ENCODE measurements around the gene TIA1.
"Not testable (repeated sequence)": the region's sequence is repeated elsewhere in the genome, so short reads cannot be mapped to it uniquely, and the experiment has no call there.

Gene TIA1, protein sequence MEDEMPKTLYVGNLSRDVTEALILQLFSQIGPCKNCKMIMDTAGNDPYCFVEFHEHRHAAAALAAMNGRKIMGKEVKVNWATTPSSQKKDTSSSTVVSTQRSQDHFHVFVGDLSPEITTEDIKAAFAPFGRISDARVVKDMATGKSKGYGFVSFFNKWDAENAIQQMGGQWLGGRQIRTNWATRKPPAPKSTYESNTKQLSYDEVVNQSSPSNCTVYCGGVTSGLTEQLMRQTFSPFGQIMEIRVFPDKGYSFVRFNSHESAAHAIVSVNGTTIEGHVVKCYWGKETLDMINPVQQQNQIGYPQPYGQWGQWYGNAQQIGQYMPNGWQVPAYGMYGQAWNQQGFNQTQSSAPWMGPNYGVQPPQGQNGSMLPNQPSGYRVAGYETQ

DNA sequence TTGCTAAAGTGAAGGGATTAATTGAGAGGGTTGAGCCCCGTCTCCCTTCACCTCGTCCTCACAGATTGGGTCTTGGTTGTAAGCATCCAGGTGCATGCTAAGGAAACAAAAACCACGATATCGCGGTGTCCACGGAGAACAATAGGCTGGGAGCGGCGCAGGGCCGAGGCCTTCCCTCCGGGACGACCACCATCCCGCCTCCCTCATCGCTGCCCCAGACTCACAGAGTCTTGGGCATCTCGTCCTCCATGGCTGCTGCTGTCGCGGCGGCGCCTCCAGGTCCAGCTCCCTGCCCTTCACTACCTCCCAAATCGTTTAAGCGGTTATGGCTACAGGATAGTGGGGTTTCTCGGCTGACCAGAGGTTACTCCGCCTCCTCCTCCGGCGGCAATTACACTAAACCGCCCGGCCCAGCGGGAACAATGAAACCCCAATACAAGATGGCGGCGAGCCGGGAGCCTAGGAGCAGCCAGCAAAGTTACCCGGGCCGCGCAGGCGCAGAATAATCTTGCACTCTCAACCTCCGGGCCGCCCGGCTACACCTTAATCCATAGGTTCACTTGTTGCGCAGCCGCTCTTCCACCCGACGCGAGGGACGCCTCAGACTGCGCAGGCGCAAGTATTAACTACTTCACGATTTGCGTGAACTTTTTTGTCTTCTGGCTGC is at the start of gene TIA1:
TSS of gene TIA1 (minus strand) at position 448 of the 667 bp plus-strand sequence. CDS start at position 250, 198 bp downstream.
- DNase-seq = peak; percentile 97

DNA sequence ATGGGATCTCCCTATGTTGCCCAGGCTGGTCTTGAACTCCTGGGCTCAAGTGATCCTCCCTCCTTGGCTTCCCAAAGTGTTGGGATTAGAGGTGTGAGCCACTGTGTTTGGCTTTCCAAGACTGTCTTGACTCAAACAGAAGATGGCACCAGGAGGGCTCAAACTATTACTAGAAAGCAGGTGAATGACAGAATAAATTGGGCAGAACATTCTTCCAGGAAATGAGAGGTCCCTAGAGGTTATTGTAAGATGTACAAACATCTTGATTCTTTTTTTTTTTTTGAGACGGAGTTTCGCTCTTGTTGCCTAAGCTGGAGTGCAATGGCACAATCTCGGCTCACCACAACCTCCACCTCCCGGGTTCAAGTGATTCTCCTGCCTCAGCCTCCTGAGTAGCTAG is 49.4 kb upstream of the TIA1 start:
- DNase-seq = not testable (repeated sequence)

DNA sequence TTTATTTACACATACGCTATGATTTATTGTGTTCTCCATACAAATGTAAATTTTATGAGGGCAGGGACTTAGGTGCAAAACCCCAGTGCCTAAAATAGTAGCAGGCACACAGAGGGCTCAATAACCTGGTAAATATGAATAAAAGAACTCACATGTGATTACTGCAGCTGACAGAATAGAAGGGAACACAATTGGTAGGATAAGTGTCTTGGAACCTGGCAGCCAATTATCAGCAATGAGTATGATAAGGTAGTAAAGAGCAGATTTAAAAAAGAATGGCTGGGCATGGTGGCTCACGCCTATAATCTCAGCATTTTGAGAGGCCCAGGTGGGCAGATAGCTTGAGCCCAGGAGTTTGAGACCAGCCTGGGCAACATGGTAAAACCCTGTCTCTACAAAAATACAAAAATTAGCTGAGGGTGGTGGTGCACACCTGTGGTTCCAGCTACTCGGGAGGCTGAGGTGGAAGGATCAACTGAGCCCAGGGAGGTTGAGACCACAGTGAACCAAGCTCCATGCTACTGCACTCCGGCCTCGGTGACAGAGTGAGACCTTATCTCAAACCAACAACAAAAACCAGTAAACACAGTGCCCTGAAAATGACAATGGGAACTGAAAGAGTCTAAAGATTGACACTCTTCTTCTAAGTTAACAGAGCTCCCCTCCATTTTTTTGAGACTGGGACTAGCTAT is 35.2 kb upstream of the TIA1 start:
- DNase-seq = no peak

DNA sequence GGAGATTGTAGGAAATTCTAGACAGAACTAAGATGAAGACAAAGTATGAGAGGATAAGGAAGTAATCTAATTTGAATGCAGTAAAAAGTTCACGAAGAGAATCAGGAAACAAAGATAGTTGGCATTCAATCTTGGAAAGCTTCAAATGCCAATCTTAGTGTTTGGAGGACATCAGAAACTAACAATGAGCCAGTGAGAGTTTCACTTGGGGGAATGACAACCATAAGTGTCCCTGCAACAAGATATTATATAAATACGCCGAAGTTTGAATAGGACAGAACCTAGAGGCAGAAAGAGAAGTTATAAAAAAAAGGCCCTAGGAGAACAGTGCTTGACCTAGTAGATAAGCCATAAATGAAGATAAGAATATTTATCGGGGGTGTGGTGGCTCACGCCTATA is 34.0 kb upstream of the TIA1 start:
- no peak for DNase-seq

DNA sequence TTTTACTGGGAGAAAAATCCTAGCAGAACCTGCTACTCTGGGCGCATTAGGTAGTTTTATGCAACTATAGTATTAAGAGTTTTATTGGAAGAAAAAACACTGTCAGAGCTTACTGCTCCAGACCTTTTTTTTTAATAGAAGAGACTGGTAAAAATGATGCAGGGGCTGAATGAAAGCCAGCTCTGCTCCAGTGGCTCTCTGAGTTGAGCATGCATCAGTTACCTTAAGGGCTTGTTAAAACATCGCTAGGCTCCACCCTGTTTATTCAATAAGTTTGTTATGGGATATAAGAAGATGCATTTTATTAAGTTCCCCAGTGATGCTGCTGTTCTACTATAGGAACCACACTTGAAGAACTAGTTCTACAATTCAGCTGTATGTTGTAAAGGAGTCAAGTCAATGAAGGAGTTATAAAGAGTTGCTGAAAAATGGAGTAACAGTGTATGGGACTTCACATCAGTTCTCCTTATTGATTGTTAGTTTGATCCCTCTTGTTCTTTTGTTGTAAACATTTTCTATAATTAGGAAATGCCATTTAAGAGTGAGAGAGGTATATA is 31.9 kb upstream of the TIA1 start:
- DNase-seq = no peak

DNA sequence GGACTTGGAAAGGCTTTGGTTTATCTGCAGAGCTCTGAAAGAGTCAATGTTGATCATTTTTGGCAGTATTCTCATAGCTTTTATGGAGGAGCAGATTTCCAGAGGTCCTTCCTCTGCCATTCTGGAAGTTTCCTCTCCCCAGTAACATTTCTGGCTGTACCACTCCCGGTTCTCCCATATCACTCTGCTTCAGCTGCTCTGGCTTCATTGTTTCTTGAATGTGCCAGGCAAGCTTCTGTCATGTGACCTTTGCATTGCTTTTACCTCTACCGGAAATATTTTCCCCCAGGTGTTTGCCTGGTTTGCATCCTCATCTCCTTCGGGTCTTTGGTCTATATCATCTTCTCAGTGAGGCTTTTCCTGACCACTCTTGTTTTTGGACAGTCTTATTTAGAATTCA is 21.9 kb upstream of the TIA1 start:
- DNase-seq = no peak

DNA sequence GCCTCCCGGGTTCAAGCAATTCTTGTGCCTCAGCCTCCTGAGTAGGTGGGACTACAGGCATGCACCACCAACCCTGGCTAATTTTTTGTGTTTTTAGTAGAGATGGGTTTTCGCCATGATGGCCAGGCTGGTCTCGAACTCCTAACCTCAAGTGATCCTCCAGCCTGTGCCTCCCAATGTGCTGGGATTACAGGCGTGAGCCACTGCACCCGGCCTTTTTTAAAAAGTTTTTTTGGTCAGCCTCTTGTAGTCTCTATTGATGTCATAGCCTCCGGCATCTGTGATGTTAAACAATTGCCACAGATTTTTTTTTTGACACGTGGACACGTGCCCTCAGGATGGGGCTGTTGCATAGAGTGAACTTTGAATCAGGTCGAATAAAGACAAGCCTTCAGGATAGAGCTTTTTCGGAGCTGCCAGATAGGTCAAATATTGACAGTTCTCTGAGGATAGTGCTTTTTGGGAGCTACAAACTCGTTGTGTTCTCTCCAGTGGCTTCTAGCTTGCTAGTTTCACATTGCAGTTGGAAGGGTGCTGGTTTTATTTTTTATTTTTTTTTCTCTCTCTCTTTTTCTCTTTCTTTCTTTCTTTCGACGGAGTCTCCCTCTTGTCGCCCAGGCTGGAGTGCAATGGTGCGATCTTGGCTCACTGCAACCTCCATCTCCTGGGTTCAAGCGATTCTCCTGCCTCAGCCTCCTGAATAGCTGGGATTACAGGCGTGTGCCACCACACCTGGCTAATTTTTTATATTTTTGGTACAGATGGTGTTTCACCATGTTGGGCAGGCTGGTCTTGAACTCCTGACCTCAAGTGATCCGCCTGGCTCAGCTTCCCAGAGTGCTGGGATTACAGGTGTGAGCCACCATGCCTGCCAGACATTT is 21.2 kb upstream of the TIA1 start:
- not testable (repeated sequence) for DNase-seq

DNA sequence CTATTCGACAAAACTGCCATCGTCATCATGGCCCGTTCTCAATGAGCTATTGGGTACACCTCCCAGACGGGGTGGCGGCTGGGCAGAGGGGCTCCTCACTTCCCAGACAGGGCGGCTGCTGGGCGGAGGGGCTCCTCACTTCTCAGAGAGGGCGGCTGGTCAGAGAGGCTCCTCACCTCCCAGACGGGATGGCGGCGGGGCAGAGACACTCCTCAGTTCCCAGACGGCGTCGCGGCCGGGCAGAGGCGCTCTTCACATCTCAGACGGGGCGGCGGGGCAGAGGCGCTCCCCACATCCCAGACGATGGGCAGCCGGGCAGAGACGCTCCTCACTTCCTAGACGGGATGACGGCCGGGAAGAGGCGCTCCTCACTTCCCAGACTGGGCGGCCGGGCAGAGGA is 18.5 kb upstream of the TIA1 start:
- not testable (repeated sequence) for DNase-seq

DNA sequence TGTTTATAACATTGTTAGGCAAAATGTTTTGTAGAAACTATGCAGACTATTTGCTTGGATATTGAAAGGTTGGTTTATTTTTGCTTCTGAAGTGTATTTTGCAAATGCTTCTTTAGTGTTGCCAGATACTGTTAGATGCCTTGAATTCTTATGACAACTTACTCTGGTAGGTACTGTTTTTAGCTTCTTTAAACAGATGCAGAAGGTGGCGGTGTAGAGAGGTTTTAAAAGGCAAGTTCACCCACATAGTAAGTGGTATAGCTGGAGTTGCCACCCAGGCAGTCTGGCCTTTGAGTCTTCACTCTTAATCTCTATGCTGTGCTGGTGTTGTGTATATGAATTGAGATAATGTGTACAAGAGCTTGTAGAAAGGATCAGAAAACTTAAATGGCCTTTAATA is 13.1 kb upstream of the TIA1 start:
- no peak for DNase-seq

DNA sequence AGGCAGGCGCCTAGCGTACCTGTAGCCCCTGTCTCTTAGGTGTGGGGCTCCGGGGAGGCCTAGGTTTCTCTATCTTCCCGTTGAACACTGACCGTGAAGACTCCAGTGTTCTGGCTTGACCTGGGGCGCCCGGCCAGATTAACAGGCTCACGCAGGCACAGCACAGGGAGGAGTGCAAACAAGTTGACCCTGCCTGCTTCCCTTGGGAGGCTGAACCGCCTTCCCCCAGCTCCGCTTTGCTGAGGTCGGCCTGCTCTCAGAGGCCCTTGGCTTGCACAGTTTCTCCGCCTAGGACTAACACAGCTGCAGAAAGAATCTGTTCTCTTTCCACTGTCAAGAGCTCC is 10.1 kb upstream of the TIA1 start:
- DNase-seq = no peak

DNA sequence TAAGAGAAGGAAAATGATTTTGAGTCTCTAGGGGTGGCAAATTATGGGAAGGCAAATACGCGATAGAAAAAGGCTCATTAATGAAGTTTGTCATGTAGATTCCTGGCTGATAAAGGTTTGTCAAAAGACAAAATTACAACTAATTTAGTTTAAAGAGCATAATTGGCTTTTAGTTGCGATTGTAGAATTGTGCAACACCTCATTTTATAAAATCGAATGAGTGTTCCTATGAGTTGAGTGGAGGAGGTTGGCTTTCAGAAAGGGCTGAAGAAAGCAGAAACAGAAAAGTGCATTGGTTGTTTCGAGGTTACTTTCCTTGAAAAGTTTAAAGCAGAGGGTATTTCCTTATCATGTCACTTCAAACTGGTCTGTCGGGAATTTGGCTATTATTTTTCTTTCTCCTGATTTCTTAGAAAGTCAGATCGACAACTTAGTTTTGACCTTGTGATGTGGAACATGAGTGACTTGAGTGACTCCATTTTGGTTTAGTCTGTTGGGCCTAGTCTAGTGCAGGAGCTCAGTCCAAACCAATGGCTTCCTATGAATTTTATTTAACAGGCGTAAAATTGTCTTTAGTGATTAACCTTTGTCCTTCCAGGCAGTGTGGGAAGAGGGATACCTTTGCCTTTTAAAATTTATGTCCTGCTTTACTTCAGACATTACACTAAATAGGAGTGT is 7.3 kb upstream of the TIA1 start:
- DNase-seq = no peak

DNA sequence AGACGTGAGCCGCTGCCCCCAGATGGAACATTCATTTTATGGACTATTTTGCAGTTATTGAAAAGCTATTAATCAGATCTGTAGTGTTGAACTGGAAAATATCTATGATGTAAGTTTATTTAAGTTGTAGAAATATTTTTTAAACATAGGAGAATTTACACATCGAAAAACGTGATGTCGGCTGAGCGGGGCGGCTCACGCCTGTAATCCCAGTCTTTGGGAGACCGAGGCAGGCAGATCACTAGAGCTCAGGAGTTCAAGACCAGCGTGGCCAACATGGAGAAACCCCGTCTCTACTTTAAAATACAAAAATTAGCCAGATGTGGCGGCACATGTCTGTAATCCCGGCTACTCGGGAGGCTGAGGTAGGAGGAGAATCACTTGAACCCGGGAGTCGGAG is 2.0 kb upstream of the TIA1 start:
- DNase-seq = no peak

DNA sequence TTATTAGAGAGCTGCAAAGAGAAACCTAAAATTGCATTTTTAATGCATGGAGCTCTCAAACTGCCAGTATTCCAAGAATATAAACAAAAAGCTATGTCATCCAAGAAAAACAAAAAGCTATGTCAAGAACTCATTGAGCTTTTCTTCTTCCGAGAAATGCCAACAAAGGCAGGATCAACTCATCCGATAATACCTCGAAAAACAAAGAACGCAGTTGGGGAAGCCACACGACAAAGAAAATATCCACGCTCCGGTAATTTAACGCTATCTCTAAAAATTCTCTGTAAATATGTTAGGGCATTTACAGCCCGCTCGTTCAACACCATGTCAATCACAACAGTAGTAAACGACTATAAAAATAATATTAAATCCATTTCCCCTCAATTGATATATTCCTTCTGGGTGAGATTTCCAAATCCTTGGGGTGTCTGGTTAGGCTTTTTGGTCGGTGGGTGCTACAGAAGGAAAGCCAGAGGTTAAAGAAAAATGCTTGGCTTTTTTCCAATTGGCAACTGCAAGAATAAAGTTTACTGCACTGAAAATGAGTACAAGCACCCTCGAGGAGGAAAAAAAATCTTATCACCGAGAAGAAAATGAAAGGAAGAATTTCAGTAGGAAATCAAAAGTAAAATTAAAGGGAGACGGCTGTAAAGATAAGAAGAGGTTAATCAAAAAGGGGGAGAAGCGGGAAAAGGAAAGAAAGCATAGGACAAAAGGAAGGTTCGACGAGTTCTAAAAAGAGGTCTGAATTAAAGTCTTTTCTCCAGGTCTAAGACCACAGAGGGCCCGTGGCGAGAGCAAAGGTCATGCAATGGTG is 856 bp downstream of the TIA1 start:
- no peak for DNase-seq

DNA sequence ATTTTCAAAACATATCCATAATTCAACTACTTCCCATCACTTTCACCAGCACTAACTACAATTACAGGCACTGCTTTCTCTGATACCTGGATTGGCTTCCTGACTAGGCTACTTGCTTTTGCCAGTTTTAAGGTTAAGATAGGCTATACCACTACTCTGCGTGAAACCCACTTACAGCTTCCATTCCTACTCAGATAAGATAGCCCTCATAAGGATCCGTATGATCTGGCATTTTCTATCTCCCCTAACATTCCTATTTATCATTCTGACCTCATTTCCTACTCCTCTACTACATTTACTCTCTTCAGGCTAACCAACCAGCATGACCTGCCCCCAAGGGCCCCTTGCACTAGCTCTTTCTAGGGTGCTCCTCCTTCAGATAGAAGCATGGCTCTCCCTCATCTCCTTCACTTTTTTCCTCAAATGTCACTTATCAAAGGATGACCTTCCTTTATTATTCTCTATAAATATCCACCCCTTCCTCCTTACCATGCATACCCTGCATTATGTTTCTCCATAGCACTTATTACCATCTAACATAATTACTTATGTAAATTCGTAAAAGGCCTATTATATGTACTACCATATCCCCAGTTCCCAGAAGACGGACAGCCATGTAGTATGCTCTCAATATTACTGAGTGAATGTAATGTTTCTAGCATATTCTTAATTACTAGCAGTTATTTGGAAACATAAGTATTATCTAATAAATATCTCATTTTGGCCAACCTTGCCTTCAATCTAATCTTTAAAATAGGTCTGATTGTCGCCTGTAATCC is 4.4 kb downstream of the TIA1 start:
- no peak for DNase-seq

DNA sequence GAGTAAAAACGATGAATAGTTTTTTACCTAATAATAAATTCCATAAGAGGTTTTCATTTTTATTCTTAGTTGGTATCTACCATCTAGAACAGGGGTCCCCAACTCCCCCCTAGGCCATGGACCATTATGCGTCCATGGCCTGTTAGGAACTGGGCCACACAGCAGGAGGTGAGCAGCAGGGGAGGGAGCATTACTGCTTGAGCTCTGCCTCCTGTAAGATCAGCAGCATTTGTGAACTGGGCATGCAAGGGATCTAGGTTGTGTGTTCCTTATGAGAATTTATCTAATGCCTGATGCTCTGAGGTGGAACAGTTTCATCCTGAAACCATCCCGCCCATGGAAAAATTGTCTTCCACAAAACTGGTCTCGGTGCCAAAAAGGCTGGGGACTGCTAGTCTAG is 5.9 kb downstream of the TIA1 start:
- DNase-seq = no peak

DNA sequence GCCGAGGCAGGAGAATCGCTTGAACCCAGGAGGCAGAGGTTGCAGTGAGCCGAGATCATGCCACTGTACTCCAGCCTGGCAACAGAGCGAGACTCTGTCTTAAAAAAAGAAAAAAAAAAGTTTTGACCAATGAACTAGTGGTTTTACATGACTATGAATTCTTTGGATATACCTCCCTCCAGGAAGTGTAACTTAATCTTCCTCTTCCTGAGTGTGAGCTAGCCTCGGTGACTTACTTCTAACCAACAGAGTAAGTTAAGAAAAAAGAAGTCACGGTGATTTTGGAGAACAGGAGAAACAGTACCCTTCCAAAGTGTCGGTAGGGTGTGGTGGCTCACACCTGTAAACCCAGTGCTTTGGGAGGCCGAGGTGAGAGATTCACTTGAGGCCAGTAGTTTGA is 7.1 kb downstream of the TIA1 start:
- DNase-seq = no peak

DNA sequence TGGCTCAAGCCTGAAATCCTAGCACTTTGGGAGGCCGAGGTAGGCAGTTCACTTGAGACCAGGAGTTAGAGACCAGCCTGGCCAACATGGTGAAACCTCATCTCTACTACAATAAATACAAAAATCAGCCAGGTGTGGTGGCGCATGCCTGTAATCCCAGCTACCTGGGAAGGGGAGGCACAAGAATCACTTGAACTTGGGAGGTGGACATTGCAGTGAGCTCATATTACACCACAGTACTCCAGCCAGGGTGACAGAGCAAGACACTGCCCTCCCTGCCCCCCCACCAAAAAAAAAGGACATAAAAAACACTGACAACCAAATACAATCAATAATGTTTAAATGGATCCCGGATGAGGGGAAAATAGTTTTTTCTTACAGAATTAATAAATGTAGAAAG is 7.8 kb downstream of the TIA1 start:
- no peak for DNase-seq

DNA sequence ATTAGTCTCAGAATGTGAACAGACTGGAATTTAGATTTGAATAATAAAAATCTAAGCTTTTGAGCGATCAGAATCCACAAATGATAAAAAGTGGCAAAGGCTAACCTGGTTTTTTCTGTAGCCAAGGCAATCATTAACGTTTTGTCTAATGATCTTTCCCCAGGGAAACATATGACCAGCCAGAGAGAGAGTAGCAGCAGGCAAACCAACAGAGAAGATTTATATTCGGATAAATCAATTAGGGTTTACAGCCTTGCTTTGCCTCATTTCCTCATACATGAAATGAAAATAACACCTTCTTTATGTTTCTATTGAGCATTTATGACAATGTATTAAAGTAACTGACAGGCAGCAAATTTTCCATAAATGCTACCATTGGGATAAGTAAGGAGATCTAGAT is 14.5 kb downstream of the TIA1 start:
- no peak for DNase-seq

DNA sequence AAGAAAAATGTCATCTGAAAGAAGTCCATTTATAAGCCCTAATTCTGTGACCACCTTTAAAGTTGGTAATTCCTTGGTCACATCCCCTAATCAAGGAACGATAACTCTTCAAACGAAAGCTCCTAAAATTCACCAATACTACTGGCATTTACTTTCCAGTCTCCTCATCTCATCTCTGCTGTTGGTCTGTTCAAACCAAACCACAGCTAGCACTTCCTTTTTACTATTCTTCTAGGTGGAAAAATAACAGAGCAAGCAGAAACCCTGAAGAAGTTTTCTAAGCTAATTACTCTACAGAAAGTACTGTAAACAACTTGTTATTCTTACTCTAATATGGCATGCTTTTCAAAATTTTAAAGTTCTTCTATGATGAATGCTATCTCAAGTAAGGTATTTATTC is 21.6 kb downstream of the TIA1 start:
- DNase-seq = no peak

DNA sequence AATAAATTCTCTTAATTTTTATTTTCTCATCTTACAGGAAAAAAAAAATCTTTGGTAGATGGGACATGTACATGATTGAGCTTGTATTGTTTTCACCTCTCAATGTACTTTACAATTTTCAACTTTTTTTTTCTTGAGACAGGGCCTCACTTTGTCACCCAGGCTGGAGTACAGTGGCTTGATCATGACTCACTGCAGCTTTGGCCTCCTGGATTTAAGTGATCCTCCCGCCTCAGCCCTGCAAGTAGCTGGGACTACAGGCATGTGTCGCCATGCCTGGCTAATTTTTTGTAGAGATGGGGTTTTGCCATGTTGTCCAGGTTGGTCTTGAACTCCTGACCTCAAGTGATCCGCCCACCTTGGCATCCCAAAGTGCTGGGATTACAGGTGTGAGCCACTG is 25.1 kb downstream of the TIA1 start:
- not testable (repeated sequence) for DNase-seq
